ENCODE results near the gene ANKS1A. TPM values are rescaled to one million over a fixed set of nuclear protein-coding genes. Genes with fewer than 3 reads are reported as not detected.

ANKS1A gene
- total RNA-seq, 1 experiment from 2014 or later: 26.5 TPM

DNA sequence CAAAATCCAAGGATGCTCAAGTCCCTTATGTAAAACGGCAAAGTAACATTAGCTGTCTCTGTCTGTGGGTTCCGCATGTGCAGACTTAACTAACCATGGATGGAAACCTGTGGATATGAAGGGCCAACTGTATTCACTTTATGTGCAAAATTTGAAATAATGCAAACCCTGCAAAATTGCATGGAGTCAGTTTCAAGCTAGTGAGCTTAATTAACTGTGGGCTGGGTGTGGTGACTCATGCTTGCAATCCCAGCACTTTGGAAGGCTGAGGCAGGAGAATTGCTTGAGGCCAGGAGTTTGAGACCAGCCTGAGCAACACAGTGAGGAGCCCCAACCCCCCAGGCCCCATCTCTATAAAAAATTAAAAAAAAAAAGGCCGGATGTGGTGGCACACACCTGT, 81.4 kb downstream of the ANKS1A start:
- Histone ChIP-seq H4K91ac (ENCODE audit: insufficient read length, low read depth, low read length) (no peak overlapping the region), H3K9ac (ENCODE audit: extremely low read depth, insufficient read length, low read length) (no peak overlapping the region), H3K27me3 (ENCODE audit: insufficient read depth, low read length) (no peaks in the 10 kb centered on the region), H4K5ac (ENCODE audit: insufficient read length, low read depth, low read length) (no peak overlapping the region), H4K8ac (replicated peaks; ENCODE audit: insufficient read length, low read depth, low read length) (no peak overlapping the region), H3K14ac (ENCODE audit: insufficient read depth, low read length) (no peak overlapping the region), H3K56ac (ENCODE audit: insufficient read length, low read depth, low read length) (no peak overlapping the region), H3K79me1 (ENCODE audit: insufficient read depth, low read depth, low read length, poor library complexity, severe bottlenecking) (no peaks in the 10 kb centered on the region), H3K79me2 (ENCODE audit: insufficient read depth, low read length) (no peaks in the 10 kb centered on the region), H3K4me1 (ENCODE audit: insufficient read depth, low read length) (no peaks in the 10 kb centered on the region), H3K18ac (ENCODE audit: insufficient read length, low read depth, low read length) (no peak overlapping the region), H2AK5ac (ENCODE audit: insufficient read length, low read length) (no peak overlapping the region), H3K4ac (ENCODE audit: low read depth, low read length) (no peak overlapping the region), H3T11ph (ENCODE audit: low read length) (no peak overlapping the region), H3K27ac (ENCODE audit: insufficient read length, low read depth, low read length) (no peak overlapping the region), H2AFZ (ENCODE audit: low read length) (no peak overlapping the region), H2BK5ac (ENCODE audit: insufficient read length, low read length) (no peak overlapping the region), H2BK120ac (ENCODE audit: low read depth, low read length, poor library complexity, severe bottlenecking) (no peak overlapping the region), H3K4me2 (ENCODE audit: insufficient read depth, insufficient read length, low read length) (no peak overlapping the region), H3K23ac (ENCODE audit: insufficient read length, low read depth, low read length) (no peak overlapping the region), H3K9me3 (ENCODE audit: control insufficient read depth, low read depth, low read length) (no peaks in the 10 kb centered on the region), H2BK12ac (ENCODE audit: insufficient read length, low read depth, low read length) (no peak overlapping the region), H2BK20ac (ENCODE audit: low read depth, low read length, poor library complexity, severe bottlenecking) (no peak overlapping the region), H3K23me2 (ENCODE audit: insufficient read length, low read depth, low read length, poor library complexity, severe bottlenecking) (no peaks in the 10 kb centered on the region), H2BK15ac (ENCODE audit: low read depth, low read length) (no peak overlapping the region), H4K20me1 (ENCODE audit: control insufficient read depth, insufficient read depth, insufficient read length) (no peaks in the 10 kb centered on the region)
- no peak for TF ChIP-seq CTCF (conservative IDR thresholded peaks at IDR 0.05)
- no peak for DNase-seq
- Mint-ChIP-seq H3K27ac (no peak overlapping the region), H3K27me3 (ENCODE audit: low read depth) (no peaks in the 10 kb centered on the region), H3K4me1 (no peaks in the 10 kb centered on the region), H3K9me3 (no peaks in the 10 kb centered on the region), H3K4me3 (no peak overlapping the region), H3K36me3 (ENCODE audit: insufficient read depth in 1 of 3, low read depth in 3 of 3) (peaks cover 4 to 17% (median 7%) of the 10 kb centered on the region in 3 experiments; a peak in 6 of 7 replicates)
- WGBS (ENCODE audit: extremely low coverage, insufficient read length, low lambda C conversion rate): no CpG with 5 or more reads among the region's 3 CpGs

Measured in H9 (cell line).